Stimulated activated CD8-positive, alpha-beta memory T cell treated with anti-CD3 and anti-CD28 coated beads, Interleukin-7, amount 100 ng/mL, for 1 hour (primary cell): ENCODE data around the gene TTC16.

ENCODE experiments used
- DNase-seq, 2 donors: peaks; one replicate each; pipeline ENCODE4 v3.0.0-alpha.2; 2020; ENCODE audit warnings: low read depth in 2 of 2

Gene TTC16

DNA sequence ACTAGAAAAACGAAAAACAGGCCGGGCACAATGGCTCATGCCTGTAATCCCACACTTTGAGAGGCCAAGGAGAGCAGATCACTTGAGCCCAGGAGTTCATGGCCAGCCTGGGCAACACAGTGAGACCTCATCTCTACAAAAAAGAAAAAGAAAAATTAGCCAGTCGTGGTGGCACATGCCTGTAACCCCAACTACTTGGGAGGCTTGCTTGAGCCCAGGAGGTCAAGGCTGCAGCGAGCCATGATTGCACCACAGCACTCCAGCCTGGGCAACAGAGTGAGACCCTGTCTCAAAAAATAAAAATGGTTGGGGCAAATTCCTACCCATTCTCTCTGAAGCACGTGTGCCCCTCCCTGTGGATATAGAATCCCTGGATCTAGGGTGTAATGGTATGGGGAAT lies 17.5 kb upstream of the TTC16 start:
- no peak for DNase-seq

DNA sequence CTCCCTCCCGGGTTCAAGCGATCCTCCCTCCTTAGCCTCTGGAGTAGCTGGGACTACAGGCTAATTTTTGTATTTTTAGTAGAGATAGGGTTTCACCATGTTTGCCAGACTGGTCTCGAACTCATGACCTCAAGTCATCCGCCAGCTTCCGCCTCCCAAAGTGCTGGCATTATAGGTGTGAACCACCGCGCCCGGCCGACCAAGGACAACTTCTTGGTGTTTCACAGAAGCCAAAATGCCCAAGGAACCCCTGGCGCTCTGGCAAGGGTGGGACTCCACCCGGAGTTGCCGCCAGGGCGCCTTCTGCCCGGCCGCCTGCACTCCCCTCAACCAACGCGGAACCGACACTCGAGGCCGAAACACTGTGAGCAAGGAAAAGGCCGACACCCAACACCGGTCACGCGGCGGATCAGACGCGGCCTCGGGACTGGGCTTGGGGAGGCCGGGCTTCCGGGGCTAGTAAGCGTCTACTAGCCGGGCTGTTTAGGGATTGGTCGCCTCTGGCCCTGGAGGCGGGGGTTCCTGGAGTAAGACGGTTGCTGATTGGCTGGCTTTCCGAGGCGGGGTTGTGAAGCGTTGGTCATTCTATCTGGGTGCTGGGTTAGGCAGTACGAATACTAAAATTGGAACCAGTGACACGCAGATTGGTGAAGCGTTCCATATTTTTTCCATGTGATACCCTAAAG lies 16.8 kb upstream of the TTC16 start:
- peak; percentile 64 to 65 for DNase-seq

DNA sequence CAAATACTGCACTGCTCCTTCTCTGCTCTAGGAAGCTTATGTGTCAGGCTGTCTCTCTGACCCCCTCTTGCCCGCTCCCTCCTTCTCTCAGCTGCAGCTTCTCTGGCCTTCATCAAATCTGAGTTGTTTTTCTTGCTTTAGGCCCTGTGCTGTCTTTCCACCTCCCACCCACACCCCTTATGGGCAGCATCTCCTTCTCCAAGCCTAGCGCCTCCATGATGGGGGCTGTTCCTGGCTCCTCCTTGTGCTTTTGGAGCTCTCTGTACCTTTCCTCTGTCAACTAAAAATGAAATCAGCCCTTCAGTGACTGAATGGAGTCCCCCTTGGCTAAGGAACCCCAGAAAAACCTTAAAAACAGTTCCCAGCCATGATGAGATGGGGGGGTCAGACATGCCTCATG lies 15.7 kb upstream of the TTC16 start:
- DNase-seq: no peak

DNA sequence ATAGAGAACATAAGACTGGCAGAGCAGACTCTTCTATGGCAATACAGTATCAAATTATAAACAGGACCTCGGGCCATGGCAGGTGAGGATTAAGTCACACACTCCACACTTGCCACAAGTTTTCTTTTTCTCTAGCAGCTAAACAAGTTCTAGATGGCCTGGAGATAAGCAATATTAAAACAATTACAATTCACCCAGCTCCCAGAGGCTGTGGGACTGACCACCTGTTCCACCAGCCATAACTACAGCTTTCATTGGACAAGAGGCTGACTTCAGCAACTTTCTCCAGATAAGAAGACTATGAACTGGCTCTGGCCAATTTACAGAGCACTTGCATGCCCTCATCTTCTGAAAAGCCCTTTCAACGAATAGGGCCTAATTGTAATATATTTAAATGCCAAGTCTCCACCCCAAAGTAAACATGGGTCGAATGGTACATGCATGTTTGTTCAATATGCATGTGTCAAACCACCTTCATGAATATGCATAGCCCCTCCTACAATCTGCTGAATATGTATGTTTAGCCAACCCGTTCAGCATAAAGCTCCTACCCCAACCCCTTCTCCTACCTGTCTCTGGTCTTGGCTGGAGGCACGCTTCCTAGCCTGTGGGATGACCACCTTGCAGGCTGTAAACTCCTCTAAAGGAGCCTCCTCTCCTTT lies 15.2 kb upstream of the TTC16 start:
- no peak for DNase-seq

DNA sequence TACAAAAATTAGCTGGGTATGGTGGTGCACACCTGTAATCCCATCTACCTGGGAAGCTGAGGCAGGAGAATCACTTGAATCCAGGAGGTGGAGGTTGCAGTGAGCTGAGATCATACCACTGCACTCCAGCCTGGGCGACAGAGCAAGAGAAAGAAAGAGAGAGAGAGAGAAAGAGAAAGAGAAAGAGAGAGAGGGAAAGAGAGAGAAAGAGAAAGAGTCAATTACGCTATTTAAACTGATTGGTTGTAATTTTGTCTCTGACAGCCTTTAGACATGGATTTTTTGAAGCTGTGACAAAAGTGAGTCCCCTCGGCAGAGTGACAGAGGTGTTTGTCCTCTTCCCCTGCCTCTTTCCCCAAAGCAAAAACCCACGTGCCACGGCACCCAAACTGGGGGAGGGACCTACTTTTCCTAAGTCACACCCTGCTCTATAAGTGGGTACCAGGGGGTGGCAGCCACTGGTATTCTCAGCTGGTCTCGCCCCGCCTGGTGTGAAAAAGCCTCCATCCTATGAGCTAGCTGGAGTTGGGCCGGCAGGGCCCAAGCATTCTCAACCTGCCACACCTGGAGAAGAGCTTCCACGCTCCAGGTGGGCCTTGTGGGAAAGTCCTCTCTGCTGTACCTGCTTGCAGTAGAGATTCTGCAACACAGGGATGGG lies 12.5 kb upstream of the TTC16 start:
- no peak for DNase-seq

DNA sequence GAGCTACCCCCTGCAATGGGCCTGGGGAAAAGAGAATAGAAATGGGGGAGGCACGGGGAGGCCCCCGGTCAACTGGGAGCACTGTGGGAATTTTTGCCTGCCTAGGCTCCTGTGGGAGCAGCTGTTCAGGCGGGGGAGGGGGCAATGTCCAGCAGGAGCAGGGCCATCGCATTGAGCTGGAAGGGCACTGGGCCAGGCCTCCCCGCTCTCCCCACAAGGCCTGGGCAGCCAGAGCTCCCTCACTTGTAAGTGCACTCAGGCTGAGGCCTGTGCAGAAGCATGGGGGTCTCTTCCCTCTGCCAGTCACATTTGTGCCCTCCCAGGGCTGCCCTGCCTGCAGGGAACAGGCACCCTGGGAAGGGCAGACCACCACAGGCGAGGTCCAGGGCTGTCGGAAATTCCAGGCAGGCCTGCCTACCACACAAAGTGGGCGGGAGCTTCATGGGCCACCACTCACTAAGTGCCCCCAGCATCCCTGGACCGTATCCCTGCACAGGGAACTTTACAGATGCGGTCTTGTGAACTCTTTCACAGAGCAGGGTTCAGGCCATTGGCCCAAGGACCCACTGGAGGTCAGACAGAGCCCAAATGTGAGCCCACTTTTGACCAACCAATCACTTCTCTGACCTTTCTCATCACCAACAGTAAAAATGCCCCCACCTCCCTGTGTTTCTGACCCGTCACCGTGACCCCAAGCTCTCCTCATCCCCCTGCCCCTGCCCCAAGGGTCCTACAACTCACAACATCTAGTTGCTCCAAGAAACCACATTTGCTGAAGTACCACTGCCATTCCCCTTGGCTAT lies 10.1 kb upstream of the TTC16 start:
- no peak for DNase-seq

DNA sequence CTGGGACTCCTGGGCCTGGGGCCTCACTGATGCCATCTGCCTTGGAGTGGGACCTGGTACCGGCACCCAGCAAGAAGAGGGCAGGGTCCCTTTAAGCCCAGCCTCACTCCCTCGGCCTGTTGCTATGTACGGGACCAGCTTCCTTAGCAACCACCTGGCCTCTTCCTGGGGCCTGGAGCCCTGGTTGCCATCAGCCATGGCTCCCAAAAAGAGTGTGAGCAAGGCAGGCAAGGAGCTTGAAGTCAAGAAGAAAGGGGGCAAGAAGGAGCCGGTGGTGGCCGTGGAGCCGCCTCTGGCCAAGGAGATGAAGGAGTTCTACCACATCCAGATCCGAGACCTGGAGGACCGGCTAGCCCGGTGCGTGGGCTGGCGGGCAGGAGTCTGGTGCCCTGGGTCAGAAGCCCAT lies 9.0 kb upstream of the TTC16 start, which contains the start of gene CFAP157:
Gene CFAP157 (plus strand): TSS at position 153 of the 406 bp plus-strand sequence. CDS start 44 bp downstream, at position 197.
- no peak for DNase-seq

DNA sequence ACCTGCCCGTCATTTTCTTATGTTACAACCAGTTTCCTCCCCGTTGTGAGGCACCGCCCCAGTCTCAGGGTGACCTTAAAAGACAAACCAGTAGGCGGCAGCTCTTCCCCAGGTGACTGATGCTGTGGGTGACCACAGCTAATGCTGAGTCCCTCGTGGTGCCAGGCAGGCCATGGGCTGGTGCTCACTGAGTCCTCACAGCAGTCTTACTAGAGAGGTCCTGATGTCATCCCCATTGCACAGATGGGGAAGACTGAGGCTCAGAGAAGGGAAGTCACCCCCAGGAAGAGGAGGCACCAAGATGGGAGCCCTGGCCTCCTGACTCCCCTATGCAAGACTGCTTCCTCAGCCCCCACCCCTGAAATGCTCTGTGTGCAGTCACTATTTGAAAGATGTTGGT lies 8.1 kb upstream of the TTC16 start:
- DNase-seq: no peak

DNA sequence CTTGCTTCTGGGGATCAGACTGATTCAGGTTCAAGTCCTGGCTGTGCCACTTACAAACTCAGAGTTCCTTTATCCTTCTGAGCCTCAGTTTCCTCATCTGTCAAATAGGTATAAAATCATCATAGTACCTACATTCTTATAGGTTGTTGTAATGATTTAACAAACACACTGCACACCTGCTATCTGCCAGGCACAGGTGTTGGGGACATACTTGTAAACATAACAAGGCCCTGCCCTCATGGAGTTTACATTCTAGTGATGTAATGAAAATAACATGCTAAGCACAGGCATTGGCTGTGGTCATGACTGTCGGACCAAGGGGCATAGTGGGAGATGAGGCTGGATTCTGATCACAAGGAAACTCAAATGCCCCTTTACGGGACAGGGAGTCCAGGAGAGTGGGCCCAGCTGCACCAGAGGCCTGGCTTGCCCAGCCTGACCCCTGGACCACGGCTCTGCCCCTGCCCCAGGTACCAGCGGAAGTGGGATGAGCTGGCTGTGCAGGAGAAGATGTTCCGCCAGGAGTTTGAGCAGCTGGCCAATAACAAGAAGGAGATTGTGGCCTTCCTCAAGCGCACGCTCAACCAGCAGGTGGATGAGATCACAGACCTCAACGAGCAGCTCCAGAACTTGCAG lies 6.8 kb upstream of the TTC16 start:
- DNase-seq: no peak

DNA sequence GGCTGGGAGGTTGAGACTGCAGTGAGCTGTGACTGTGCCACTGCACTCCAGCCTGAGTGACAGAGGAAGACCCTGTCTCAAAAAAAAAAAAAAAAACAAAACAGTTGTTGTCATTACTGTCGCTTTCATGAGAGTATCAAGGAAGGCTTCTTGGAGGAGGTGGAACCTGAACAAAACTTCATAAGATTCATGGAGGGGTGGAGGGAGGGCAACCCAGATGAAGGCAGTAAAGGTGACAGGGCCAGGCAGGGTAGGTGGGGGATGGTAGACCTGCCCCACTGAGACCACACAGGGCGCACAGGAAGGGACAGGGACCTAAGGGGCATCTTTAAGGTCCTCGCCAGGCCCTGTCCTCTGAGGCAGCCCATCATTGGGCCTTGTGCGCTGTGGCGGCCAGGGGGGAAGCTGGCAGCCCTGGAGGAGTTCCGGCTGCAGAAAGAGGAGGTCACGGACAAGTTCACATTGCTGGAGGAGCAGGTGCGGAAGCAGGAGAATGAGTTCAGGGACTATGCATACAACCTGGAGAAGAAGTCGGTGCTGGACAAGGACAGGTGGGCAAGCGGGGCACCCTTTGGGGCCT lies 5.6 kb upstream of the TTC16 start:
- DNase-seq: no peak

DNA sequence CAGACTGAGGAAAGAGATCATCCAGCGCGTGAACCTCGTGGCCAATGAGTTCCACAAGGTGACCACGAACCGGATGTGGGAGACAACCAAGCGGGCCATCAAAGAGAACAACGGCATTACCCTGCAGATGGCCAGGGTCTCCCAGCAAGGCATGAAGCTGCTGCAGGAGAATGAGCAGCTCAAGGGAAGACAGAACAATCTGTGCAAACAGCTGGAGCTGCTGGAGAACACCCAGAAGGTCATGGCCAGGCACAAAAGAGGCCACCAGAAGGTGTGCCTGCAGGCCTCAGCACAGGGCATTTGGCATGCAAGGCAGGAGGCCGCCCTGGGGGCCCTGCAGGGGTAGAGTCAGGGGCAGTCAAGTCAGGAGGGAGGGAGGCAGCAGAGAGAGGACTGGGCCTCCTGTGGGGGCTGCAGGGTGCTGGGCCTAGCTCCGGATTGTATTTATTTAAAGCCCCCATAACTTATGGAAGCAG lies 4.6 kb upstream of the TTC16 start:
- DNase-seq: no peak

DNA sequence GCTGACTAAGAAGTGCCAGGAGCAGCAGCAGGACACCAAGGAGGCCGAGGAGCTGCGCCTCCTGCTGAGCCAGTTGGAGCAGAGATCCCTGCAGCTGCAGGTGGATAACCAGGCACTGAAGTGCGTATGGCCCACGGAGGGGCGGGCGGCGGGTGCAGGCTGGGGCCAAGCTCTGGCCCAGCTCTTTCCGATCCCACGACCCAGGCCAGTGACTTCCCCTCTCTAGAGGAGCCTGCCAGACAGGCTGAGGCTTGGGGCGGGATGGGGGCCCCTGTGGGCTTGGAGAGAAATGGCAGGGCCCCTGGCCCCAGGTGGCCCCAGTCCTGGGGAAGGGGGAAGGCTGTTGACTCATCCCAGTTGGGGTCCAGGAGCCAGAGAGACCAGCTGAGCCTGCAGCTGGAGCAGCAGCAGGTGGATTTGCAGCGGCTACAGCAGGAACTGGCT lies 4.0 kb upstream of the TTC16 start:
- no peak for DNase-seq

DNA sequence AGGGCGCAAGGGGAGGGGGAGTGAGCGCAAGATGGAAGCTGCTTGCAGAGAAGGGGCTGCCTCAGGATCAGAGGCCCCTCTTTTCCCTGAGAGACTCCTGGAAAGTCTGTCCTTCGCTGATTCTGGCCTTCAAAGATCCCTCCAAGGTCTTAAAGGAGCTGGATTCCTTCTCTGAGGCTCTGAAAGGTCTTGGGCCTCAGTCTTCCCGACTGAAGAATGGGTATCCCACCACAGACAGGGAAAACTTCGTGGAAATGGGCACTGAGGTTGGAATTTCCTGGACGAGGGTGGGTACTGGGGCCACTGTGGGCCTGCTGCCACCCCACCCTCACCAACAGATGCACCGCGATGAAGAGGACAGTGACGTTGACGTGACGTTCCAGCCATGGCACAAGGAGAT lies 3.5 kb upstream of the TTC16 start:
- no peak for DNase-seq

DNA sequence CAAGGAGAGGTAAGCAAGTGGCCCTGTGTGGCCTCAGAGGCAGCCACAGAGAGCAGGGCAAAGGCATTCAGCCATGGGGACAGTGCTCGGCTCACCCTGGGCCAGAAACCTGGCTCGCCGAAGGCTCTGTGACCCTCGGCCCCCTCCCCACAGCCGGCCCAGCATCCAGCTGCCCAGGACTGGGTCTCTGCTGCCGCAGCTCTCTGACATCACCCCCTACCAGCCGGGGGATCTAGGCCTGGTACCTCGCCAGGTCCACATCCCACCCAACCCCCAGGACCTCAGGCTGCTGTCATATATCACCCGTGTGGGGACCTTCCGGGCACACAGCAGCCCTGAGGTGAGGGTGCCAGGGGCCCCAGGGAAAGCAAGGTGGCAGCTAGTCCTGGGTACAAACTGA lies 3.0 kb upstream of the TTC16 start:
- no peak for DNase-seq

DNA sequence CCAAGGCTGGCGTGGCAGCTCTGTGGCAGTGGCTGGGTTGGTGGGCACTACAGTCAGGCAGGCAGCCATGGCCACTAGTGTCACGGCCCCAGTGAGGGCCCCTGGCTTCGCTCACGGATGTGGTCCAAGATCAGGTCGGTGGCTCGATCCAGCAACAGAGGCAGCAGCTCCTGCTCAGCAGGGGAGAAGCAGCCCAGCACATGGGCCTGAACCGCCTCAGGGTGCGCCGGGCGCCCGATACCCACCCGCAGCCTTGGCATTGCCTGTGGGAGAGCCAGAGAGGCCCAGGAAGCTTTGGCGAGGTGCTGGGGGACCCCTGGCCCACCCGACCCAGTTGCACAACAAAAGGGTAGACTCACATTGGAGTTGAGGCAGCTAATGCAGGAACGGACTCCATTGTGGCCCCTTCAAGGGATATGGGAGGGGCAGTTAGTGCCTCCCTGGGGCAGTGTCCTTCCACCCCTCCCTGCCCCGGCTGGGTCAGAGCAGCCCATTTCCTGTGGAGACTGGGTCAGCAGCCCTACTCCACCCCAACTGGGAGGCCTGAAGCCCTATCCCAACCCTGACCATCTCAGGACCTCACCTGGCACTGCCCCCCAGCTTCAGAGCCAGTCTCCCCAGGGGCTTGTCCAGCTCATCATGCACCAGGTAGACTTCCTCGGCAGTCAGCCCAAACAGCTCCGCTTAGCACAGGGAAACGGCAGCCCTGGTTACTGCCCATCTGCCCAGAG lies 1.7 kb upstream of the TTC16 start:
- no peak for DNase-seq

DNA sequence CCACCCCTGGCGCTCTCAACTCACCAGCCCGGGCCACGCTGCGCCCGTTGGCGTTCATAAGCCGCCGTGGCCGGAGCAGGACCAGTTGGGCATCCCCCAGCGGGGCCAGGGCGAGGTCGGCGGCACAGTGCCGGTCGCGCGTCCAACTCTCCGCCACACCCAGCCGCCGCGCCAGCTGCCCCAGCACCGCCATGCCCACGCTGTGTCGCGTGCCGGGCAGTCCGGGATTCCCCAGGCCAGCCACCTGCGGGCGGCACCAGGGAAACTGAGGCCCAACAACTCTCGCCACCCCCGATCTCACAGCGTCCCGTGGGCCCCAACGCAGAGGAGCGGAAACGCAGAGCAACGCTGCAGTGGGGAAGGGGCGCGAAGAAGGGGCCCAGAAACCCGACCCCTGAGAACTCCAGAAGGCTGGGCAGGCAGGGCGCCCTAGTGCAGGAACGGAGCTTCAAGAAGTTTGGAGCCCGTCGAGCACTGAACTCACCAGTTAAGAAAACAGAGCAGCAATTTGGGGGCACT lies 869 bp upstream of the TTC16 start:
- no peak for DNase-seq

DNA sequence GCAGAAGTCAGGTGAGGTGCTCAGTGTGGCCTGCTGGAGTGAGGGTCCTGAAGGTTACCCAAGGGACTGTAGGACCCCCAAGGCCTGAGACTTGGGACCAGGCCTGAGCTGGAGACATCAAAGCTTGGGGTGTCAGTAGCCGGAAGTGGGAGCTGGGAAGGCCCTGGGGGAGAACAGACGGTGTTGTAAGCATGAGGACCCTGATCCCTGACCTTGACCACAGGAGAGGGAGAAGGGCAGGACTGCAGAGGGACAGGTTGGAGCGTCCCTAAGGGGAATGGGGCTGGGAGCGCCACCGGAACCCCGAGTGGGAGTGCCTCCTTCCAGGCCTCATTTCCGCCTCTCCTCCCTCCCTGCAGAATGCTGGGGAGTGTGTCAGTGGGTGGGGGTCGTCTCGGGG lies 533 bp downstream of the TTC16 start:
- no peak for DNase-seq

DNA sequence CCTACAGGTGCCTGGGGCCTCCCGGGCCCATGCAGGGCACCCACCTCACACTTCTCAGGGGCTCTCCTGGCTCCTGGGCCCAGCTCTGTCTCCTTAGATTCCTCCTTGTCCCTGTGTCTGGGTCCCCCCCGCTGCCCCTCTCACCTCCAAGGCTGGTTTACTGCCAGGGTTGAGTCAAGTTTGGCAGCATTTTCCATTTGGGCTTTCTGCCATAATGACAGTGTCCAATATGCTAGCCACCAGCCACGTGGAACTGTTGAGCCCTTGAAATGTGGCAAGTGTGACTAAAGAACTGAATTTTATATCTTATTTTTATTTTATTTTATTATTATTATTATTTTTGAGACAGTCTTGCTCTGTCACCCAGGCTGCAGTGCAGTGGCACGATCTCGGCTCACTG lies 1.9 kb downstream of the TTC16 start:
- DNase-seq: no peak

DNA sequence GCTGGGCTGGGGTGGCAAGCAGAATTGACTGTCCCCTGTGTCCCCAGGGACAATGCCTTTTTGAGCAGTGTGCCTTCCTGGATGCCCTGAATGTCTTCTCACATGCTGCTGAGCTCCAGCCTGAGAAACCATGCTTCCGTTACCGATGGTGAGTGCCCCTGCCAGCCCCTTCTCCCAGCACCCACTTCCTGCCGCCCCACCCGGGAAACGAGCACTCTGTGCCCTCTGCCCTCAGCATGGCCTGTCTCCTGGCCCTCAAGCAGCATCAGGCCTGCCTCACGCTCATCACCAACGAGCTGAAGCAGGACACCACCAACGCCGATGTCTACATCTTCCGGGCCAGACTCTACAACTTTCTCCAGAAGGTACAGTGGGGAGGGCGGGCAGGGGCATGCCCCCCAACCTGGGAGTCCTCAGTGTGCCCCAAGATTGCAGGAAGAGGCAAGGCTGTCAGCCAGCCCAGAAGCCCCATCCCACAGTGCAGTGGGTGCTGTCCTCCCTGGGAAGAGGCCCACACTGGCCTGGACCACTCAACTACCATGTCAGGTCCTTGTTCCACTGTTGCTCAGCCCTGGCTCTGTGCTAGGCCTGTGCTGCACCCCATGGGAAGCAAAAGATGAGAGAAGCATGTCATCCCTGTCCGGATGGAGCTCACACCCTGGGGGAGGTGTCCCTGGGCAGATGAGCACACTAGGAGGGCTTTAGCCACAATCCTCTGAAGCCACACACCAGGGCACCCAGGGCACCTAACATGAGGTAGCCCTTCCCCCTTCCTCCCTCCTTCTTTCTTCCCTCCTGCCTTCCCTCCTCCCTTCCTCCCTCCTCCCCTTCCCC lies 4.4 kb downstream of the TTC16 start:
- no peak for DNase-seq

DNA sequence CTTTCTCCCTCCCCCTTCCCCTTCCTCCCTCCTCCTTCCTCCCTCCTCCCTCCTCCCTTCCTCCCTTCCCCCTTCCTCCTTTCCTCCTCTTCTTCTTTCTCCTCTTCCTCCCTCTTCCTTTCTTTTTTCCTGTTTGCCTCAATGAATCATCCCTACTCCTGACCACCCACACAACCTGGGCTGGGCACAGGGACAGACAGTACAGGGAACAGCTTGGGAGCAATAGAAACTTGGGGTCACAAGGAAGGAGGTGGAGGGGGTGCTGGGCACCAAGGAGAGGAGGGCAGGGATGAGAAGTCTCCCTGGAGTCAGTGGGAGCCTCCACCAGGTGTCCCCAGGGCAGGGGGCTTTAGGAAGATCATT lies 5.0 kb downstream of the TTC16 start:
- no peak for DNase-seq
